ENCODE measurements around the gene ZNF638.
"Not testable (repeated sequence)": the region's sequence is repeated elsewhere in the genome, so short reads cannot be mapped to it uniquely, and the experiment has no call there.

The ZNF638 gene

DNA sequence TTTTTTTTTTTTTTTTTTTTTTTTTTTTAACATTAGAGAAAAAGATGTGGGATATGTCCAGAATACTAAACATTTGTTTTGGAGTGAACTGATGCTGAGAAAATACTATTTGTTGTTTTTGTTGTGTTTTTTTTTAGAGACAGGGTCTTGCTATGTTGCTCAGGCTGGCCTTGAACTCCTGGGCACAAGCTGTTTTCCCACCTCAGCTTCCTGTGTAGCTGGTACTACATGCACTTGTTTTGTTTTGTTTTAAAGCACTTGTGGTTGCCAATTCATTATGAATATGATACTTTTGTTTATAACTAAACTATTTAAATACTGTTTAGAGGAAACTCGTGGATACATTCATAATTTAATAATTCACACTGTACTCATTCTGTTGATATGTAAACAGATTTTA is 88.4 kb downstream of the ZNF638 start:
- H3K4me3 ChIP-seq (ENCODE audit: low read depth, low read length): no peak overlapping the region
- TF ChIP-seq, protein P1, sequence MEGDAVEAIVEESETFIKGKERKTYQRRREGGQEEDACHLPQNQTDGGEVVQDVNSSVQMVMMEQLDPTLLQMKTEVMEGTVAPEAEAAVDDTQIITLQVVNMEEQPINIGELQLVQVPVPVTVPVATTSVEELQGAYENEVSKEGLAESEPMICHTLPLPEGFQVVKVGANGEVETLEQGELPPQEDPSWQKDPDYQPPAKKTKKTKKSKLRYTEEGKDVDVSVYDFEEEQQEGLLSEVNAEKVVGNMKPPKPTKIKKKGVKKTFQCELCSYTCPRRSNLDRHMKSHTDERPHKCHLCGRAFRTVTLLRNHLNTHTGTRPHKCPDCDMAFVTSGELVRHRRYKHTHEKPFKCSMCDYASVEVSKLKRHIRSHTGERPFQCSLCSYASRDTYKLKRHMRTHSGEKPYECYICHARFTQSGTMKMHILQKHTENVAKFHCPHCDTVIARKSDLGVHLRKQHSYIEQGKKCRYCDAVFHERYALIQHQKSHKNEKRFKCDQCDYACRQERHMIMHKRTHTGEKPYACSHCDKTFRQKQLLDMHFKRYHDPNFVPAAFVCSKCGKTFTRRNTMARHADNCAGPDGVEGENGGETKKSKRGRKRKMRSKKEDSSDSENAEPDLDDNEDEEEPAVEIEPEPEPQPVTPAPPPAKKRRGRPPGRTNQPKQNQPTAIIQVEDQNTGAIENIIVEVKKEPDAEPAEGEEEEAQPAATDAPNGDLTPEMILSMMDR (IDR thresholded peaks at IDR 0.05; ENCODE audit: low read depth, low read length, missing control alignments): no peak
- DNase-seq (ENCODE audit: low read depth): no peak
- in situ Hi-C loops (cut with HindIII; ENCODE audit: low sequenced_read_pairs): loop anchor here (5.0 kb wide), 1 partner anchor 33 kb away; no protein-coding TSS in a partner anchor

GRCh38 chr2:71422786-71423185 is 91.2 kb downstream of the ZNF638 start:
- no peak overlapping the region for H3K4me3 ChIP-seq (ENCODE audit: low read depth, low read length)
- in situ Hi-C loops (cut with HindIII; ENCODE audit: low sequenced_read_pairs): loop anchor here (5.0 kb wide), 1 partner anchor 35 kb away; no protein-coding TSS in a partner anchor
- no peak for DNase-seq (ENCODE audit: low read depth)
- TF ChIP-seq, protein P1 (IDR thresholded peaks at IDR 0.05; ENCODE audit: low read depth, low read length, missing control alignments): no peak

DNA sequence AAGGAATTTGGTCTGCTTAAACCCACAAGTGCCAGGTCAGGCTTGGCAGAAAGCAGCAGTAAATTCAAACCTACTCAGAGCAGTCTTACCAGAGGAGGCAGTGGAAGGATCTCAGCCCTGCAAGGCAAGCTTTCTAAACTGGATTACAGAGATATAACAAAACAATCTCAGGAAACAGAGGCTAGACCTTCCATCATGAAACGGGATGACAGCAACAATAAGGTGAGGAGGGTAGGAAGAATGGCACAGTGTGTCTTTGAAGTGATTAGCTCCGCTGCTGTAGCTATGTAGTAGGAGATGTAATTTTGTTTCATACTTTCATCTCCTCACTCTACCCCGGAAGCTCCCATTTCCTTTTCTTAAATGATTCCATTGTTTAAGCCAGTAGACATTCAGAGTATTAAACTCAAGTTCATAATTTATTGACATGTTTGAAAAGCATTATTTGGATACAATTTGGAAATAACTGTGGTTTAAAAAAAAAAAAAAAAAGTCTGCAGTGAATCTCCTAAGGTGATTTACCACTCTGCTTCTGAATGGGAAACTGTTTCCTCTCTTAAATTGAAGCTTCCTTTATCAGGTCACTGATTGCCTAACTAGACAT is 92.3 kb downstream of the ZNF638 start:
- H3K4me3 ChIP-seq (ENCODE audit: low read depth, low read length): no peak overlapping the region
- DNase-seq (ENCODE audit: low read depth): no peak
- in situ Hi-C loops (cut with HindIII; ENCODE audit: low sequenced_read_pairs): loop anchor here (5.0 kb wide), 1 partner anchor 37 kb away; no protein-coding TSS in a partner anchor
- TF ChIP-seq, protein P1 (IDR thresholded peaks at IDR 0.05; ENCODE audit: low read depth, low read length, missing control alignments): no peak

- in situ Hi-C loops (cut with HindIII; ENCODE audit: low sequenced_read_pairs): no loop called here
- no peak overlapping the region for H3K4me3 ChIP-seq (ENCODE audit: low read depth, low read length)
- TF ChIP-seq, protein P1 (IDR thresholded peaks at IDR 0.05; ENCODE audit: low read depth, low read length, missing control alignments): no peak
- no peak for DNase-seq (ENCODE audit: low read depth)
Observed at GRCh38 chr2:71426721-71427120, 95.1 kb downstream of the ZNF638 start.

GRCh38 chr2:71428472-71429383 is 97.1 kb downstream of the ZNF638 start:
- TF ChIP-seq, protein P1 (IDR thresholded peaks at IDR 0.05; ENCODE audit: low read depth, low read length, missing control alignments): no peak
- DNase-seq (ENCODE audit: low read depth): no peak
- in situ Hi-C loops (cut with HindIII; ENCODE audit: low sequenced_read_pairs): no loop called here
- H3K4me3 ChIP-seq (ENCODE audit: low read depth, low read length): no peak overlapping the region

DNA sequence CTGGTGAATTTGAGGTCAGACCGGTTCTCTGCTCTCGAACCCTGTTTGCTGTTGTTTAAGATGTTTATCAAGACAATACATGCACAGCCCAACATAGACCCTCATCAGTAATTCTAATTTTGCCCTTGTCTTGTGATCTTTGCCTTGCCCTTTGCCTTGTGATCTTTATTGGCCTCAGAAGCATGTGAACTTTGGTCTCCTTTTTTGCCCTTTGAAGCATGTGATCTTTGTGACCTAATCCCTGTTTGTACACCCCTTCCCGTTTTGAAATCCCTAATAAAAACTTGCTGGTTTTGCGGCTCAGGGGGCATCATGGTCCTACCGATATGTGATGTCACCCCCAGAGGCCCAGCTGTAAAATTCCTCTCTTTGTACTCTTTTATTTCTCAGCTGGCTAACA is 113.6 kb downstream of the ZNF638 start:
- DNase-seq (ENCODE audit: low read depth); H3K4me3 ChIP-seq (ENCODE audit: low read depth, low read length); in situ Hi-C loops (cut with HindIII; ENCODE audit: low sequenced_read_pairs): not testable (repeated sequence)

- no peak overlapping the region for H3K4me3 ChIP-seq (ENCODE audit: low read depth, low read length)
- in situ Hi-C loops (cut with HindIII; ENCODE audit: low sequenced_read_pairs): no loop called here
- TF ChIP-seq, protein P1 (IDR thresholded peaks at IDR 0.05; ENCODE audit: low read depth, low read length, missing control alignments): no peak
- DNase-seq (ENCODE audit: low read depth): no peak
Observed at GRCh38 chr2:71446505-71446904, 114.9 kb downstream of the ZNF638 start.

Measured in astrocyte of the cerebellum (primary cell).